Panc1 (cell line): Measurements from ENCODE around the gene ITGAX. TPM values are rescaled to one million over a fixed set of nuclear protein-coding genes. Genes with fewer than 3 reads are reported as not detected.

Experiments
- ATAC-seq: fragments of 200-7000 bp; cut with Tn5 transposase; 2 replicates; pipeline ENCODE4 v1.9.1; 2020; ENCODE audit warnings: mild to moderate bottlenecking, moderate library complexity
- BruUV-seq: library from RNA; stranded (reverse); fragments of 400-500 nt; replicated peaks from 2 replicates; lab custom pipeline; 2021; lab: Mats Ljungman, UMichigan
- CTCF ChIA-PET: fragments of 300-600 bp; sonication (Branson Sonifier 250); formaldehyde crosslinking; loops from one replicate; lab custom pipeline; 2022; ENCODE audit warnings: antibody characterized with exemption; lab: Charles Lee
- POLR2A ChIA-PET: fragments of 300-600 bp; sonication (Branson Sonifier 250); formaldehyde crosslinking; loops from one replicate; lab custom pipeline; 2022; ENCODE audit warnings: antibody characterized with exemption; lab: Charles Lee
- DNase-seq: peaks from one replicate; pipeline ENCODE4 v3.0.0-alpha.2; 2010; ENCODE audit warnings: low read depth, low spot score
- H3K27ac ChIP-seq: 2 replicates; pipeline ENCODE4 v1.5.1; 2011; ENCODE audit warnings: mild to moderate bottlenecking, low read length, inconsistent platforms
- H3K27me3 ChIP-seq: fragments of 200-500 bp; sonication (Bioruptor generic); 2 replicates; pipeline ENCODE4 v1.6.0; 2014; ENCODE audit warnings: low read length, inconsistent platforms; ENCODE audit not compliant: control insufficient read depth, insufficient read depth
- H3K36me3 ChIP-seq: fragments of 200-500 bp; sonication (Bioruptor generic); 2 replicates; pipeline ENCODE4 v1.5.1; 2014; ENCODE audit warnings: inconsistent platforms, mild to moderate bottlenecking, low read length, moderate library complexity; ENCODE audit not compliant: control insufficient read depth, insufficient read depth
- H3K4me1 ChIP-seq: 2 replicates; pipeline ENCODE4 v1.5.1; 2011; ENCODE audit warnings: inconsistent platforms, mild to moderate bottlenecking, low read length, moderate library complexity; ENCODE audit not compliant: control insufficient read depth, insufficient read depth
- H3K4me3 ChIP-seq, 2 experiments: 2 replicates each; pipeline ENCODE4 v1.5.1; 2011 to 2012; ENCODE audit warnings: low read depth in 2 of 2, low read length in 2 of 2, mild to moderate bottlenecking in 2 of 2, inconsistent platforms in 1 of 2, moderate library complexity in 1 of 2
- H3K9me3 ChIP-seq: fragments of 200-500 bp; sonication (Bioruptor generic); 2 replicates; pipeline ENCODE4 v1.5.1; 2014; ENCODE audit warnings: low read depth, mild to moderate bottlenecking, inconsistent platforms, low read length, moderate library complexity; ENCODE audit not compliant: control insufficient read depth, insufficient read depth
- POLR2AphosphoS5 ChIP-seq: IDR thresholded peaks from 2 replicates; pipeline ENCODE4 v1.6.1; 2012; ENCODE audit warnings: mild to moderate bottlenecking, low read depth, low read length, moderate library complexity
- SIN3A ChIP-seq: IDR thresholded peaks from 2 replicates; pipeline ENCODE4 v1.6.1; 2012; ENCODE audit warnings: low read depth, mild to moderate bottlenecking, low read length, moderate library complexity, borderline replicate concordance; ENCODE audit not compliant: insufficient read depth
- TCF7L2 ChIP-seq: IDR thresholded peaks from 2 replicates; pipeline ENCODE4 v1.6.1; 2011; ENCODE audit warnings: mild to moderate bottlenecking, low read depth, low read length, inconsistent platforms
- in situ Hi-C: cut with HindIII; loops from 2 replicates; pipeline ENCODE4 v1.10.0; 2016; ENCODE audit warnings: low sequenced_read_pairs, low pct_unique_long_range_greater_than_20kb
- intact Hi-C: fragments of 100-400 bp; cut with micrococcal nuclease; formaldehyde crosslinking; loops from one replicate; pipeline ENCODE4 v1.10.0; 2022; ENCODE audit not compliant: unreplicated experiment
- total RNA-seq: library from RNA; stranded (reverse); gene quantifications from one replicate; pipeline ENCODE4 v1.2.1, GENCODE V29; 2021; ENCODE audit not compliant: unreplicated experiment
- TF ChIP-seq, protein P1 (sequence below), 2 experiments: IDR thresholded peaks; 2 replicates each; pipeline ENCODE4 v1.6.1; 2011 to 2012; ENCODE audit warnings: low read depth in 2 of 2, control low read depth in 1 of 2, low read length in 1 of 2, mild to moderate bottlenecking in 1 of 2, moderate library complexity in 1 of 2; ENCODE audit not compliant: insufficient read depth in 1 of 2
- TF ChIP-seq, protein P2 (sequence below): fragments of 450-650 bp; IDR thresholded peaks from 2 replicates; pipeline ENCODE4 v1.5.1; 2017; ENCODE audit warnings: mild to moderate bottlenecking

ITGAX gene
- total RNA-seq, 1 experiment from 2014 or later = 0.49 TPM

GRCh38 chr16:31360251-31360650, 5.3 kb downstream of the ITGAX start:
- no peaks in the 10 kb centered on the region for H3K9me3 ChIP-seq
- in situ Hi-C loops = no loop called here
- ChIA-PET CTCF (no interaction called here), POLR2A (no interaction called here)
- BruUV-seq = no TSS peak
- H3K27ac ChIP-seq = no peak overlapping the region
- ATAC-seq = no peak
- no peaks in the 10 kb centered on the region for H3K27me3 ChIP-seq
- no peak overlapping the region for H3K4me3 ChIP-seq
- no peak for DNase-seq
- intact Hi-C loops = no loop called here
- TF ChIP-seq, protein P1, sequence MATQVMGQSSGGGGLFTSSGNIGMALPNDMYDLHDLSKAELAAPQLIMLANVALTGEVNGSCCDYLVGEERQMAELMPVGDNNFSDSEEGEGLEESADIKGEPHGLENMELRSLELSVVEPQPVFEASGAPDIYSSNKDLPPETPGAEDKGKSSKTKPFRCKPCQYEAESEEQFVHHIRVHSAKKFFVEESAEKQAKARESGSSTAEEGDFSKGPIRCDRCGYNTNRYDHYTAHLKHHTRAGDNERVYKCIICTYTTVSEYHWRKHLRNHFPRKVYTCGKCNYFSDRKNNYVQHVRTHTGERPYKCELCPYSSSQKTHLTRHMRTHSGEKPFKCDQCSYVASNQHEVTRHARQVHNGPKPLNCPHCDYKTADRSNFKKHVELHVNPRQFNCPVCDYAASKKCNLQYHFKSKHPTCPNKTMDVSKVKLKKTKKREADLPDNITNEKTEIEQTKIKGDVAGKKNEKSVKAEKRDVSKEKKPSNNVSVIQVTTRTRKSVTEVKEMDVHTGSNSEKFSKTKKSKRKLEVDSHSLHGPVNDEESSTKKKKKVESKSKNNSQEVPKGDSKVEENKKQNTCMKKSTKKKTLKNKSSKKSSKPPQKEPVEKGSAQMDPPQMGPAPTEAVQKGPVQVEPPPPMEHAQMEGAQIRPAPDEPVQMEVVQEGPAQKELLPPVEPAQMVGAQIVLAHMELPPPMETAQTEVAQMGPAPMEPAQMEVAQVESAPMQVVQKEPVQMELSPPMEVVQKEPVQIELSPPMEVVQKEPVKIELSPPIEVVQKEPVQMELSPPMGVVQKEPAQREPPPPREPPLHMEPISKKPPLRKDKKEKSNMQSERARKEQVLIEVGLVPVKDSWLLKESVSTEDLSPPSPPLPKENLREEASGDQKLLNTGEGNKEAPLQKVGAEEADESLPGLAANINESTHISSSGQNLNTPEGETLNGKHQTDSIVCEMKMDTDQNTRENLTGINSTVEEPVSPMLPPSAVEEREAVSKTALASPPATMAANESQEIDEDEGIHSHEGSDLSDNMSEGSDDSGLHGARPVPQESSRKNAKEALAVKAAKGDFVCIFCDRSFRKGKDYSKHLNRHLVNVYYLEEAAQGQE (IDR thresholded peaks at IDR 0.05; ENCODE audit: insufficient read depth in 1 of 2, low read depth in 2 of 2, low read length in 1 of 2) = no peak
- TF ChIP-seq SIN3A = no peak
- no peak for TF ChIP-seq TCF7L2
- TF ChIP-seq, protein P2, sequence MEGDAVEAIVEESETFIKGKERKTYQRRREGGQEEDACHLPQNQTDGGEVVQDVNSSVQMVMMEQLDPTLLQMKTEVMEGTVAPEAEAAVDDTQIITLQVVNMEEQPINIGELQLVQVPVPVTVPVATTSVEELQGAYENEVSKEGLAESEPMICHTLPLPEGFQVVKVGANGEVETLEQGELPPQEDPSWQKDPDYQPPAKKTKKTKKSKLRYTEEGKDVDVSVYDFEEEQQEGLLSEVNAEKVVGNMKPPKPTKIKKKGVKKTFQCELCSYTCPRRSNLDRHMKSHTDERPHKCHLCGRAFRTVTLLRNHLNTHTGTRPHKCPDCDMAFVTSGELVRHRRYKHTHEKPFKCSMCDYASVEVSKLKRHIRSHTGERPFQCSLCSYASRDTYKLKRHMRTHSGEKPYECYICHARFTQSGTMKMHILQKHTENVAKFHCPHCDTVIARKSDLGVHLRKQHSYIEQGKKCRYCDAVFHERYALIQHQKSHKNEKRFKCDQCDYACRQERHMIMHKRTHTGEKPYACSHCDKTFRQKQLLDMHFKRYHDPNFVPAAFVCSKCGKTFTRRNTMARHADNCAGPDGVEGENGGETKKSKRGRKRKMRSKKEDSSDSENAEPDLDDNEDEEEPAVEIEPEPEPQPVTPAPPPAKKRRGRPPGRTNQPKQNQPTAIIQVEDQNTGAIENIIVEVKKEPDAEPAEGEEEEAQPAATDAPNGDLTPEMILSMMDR = no peak
- no peak for TF ChIP-seq POLR2AphosphoS5
- H3K36me3 ChIP-seq = no peaks in the 10 kb centered on the region
- H3K4me1 ChIP-seq = no peaks in the 10 kb centered on the region

DNA sequence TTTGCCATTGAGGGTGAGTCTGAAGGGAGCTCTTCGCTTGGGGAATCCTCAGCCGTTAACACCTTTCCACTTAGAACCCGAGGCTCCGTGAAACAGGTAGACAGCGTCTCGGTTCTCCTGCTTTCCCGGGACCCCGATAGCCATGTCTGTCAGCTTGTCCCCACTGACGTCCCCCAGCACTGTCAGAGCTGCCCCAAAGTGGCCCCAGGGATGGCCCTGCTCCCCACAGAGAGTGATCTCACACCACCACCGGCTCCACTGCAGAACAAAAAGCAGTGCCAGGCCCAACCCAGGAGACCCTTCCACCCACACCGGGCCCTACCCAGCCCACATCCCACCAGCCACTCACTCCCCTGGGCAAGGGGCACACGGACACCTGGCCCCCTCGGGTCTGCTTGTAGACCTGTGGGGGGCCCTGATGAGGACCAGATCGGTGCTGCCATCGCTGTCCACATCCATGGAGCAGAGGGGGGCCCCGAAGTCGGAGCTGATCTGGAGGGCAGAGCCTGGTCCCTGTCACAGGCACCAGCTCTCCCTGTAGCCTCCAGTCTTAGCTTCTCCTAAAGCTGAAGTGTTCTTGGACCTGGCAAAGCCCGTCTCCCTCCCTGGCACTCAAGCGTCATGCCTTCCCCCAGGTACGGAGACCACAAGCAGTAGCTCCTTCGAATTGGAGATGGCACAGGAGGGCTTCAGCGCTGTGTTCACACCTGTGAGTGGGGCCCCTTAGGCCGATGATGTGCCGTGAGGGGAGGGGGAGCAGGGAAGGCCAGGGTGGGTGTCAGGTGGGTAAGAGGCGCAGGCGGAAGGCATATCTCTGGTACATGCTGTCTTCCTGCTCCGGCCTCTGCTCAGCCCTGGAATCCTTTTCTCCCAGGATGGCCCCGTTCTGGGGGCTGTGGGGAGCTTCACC, 6.5 kb downstream of the ITGAX start:
- no peak overlapping the region for H3K4me3 ChIP-seq
- no TSS peak for BruUV-seq
- in situ Hi-C loops = no loop called here
- ChIA-PET POLR2A (no interaction called here), CTCF (interaction anchor here (0.6 kb wide), 1 partner anchor 887 kb away, joined by 6 read pairs; no protein-coding TSS in a partner anchor)
- no peaks in the 10 kb centered on the region for H3K9me3 ChIP-seq
- H3K27me3 ChIP-seq = no peaks in the 10 kb centered on the region
- no peak for DNase-seq
- intact Hi-C loops = no loop called here
- no peak for ATAC-seq
- no peaks in the 10 kb centered on the region for H3K36me3 ChIP-seq
- no peaks in the 10 kb centered on the region for H3K4me1 ChIP-seq
- TF ChIP-seq, protein P1 (IDR thresholded peaks at IDR 0.05; ENCODE audit: insufficient read depth in 1 of 2, low read depth in 2 of 2, low read length in 1 of 2) = no peak
- TF ChIP-seq TCF7L2 (no peak), POLR2AphosphoS5 (no peak), SIN3A (no peak)
- TF ChIP-seq, protein P2 = no peak
- no peak overlapping the region for H3K27ac ChIP-seq
